ENCODE data around the gene ALAD.

Gene ALAD

GRCh38 chr9:113428062-113428615 is 27.1 kb upstream of the ALAD start:
- FAIRE-seq (no peak), DNase-seq (ENCODE audit: insufficient read length, low spot score) (no peak)
- TF ChIP-seq CTCF (IDR thresholded peaks at IDR 0.05; ENCODE audit: insufficient read depth, missing control alignments) = no peak

- no peak for TF ChIP-seq CTCF (IDR thresholded peaks at IDR 0.05; ENCODE audit: insufficient read depth, missing control alignments)
- FAIRE-seq = no peak
- DNase-seq (ENCODE audit: insufficient read length, low spot score) = no peak
These were observed 26.5 kb upstream of the ALAD start for GRCh38 chr9:113427629-113428028.

GRCh38 chr9:113426701-113427100 is 25.6 kb upstream of the ALAD start:
- no peak for DNase-seq (ENCODE audit: insufficient read length, low spot score)
- no peak for TF ChIP-seq CTCF (IDR thresholded peaks at IDR 0.05; ENCODE audit: insufficient read depth, missing control alignments)
- FAIRE-seq = no peak

- TF ChIP-seq CTCF (IDR thresholded peaks at IDR 0.05; ENCODE audit: insufficient read depth, missing control alignments) = no peak
These were observed 24.0 kb upstream of the ALAD start for GRCh38 chr9:113425072-113425471.

GRCh38 chr9:113421726-113422125 is 20.6 kb upstream of the ALAD start:
- DNase-seq (ENCODE audit: insufficient read length, low spot score) (no peak), FAIRE-seq (no peak)
- TF ChIP-seq CTCF (IDR thresholded peaks at IDR 0.05; ENCODE audit: insufficient read depth, missing control alignments) = no peak

More at GRCh38 chr9:113425072-113425471, 24.0 kb upstream of the ALAD start:
- DNase-seq (ENCODE audit: insufficient read length, low spot score) (no peak), FAIRE-seq (no peak)

GRCh38 chr9:113417370-113417769 is 16.3 kb upstream of the ALAD start:
- no peak for DNase-seq (ENCODE audit: insufficient read length, low spot score)
- no peak for FAIRE-seq
- TF ChIP-seq CTCF (IDR thresholded peaks at IDR 0.05; ENCODE audit: insufficient read depth, missing control alignments) = no peak

- no peak for TF ChIP-seq CTCF (IDR thresholded peaks at IDR 0.05; ENCODE audit: insufficient read depth, missing control alignments)
- FAIRE-seq (no peak), DNase-seq (ENCODE audit: insufficient read length, low spot score) (no peak)
These were observed 15.2 kb upstream of the ALAD start for GRCh38 chr9:113416149-113416721.

Data from D721Med (cell line).